Activated naive CD8-positive, alpha-beta T cell (primary cell): ENCODE data around the gene FAM3B.
"Not testable (repeated sequence)": the region's sequence is repeated elsewhere in the genome, so short reads cannot be mapped to it uniquely, and the experiment has no call there.

Experiments used
- H3K27ac Mint-ChIP-seq: one replicate; pipeline ENCODE4 v1.8.0; 2021; ENCODE audit warnings: mixed read lengths
- H3K27me3 Mint-ChIP-seq: one replicate; pipeline ENCODE4 v1.8.0; 2021; ENCODE audit warnings: mixed read lengths
- H3K36me3 Mint-ChIP-seq: one replicate; pipeline ENCODE4 v1.8.0; 2021; ENCODE audit warnings: mixed read lengths
- H3K4me1 Mint-ChIP-seq: one replicate; pipeline ENCODE4 v1.8.0; 2021; ENCODE audit warnings: low read depth, mixed read lengths
- H3K4me3 Mint-ChIP-seq: one replicate; pipeline ENCODE4 v1.8.0; 2021; ENCODE audit warnings: mild to moderate bottlenecking, mixed read lengths
- H3K9me3 Mint-ChIP-seq: one replicate; pipeline ENCODE4 v1.8.0; 2021; ENCODE audit warnings: low read depth, mixed read lengths

FAM3B gene

GRCh38 chr21:41304068-41304720 lies 12.4 kb upstream of the FAM3B start:
- H3K27ac Mint-ChIP-seq: no peak overlapping the region
- H3K36me3 Mint-ChIP-seq: peaks cover 2% of the 10 kb centered on the region
- no peak overlapping the region for H3K4me3 Mint-ChIP-seq
- H3K9me3 Mint-ChIP-seq: peaks cover 3% of the 10 kb centered on the region
- no peaks in the 10 kb centered on the region for H3K4me1 Mint-ChIP-seq
- peaks cover 3% of the 10 kb centered on the region for H3K27me3 Mint-ChIP-seq

- Mint-ChIP-seq H3K4me1 (no peaks in the 10 kb centered on the region), H3K9me3 (peaks cover 3% of the 10 kb centered on the region), H3K36me3 (peaks cover 2% of the 10 kb centered on the region), H3K27me3 (peaks cover 6% of the 10 kb centered on the region), H3K27ac (no peak overlapping the region), H3K4me3 (no peak overlapping the region)
These were observed 9.4 kb upstream of the FAM3B start for GRCh38 chr21:41307219-41307618.

GRCh38 chr21:41313285-41314164 lies 3.1 kb upstream of the FAM3B start:
- H3K36me3 Mint-ChIP-seq, H3K4me1 Mint-ChIP-seq, H3K4me3 Mint-ChIP-seq, H3K27ac Mint-ChIP-seq, H3K9me3 Mint-ChIP-seq: not testable (repeated sequence)
- H3K27me3 Mint-ChIP-seq: peaks cover 25% of the 10 kb centered on the region

- H3K36me3 Mint-ChIP-seq: no peaks in the 10 kb centered on the region
- H3K27ac Mint-ChIP-seq: no peak overlapping the region
- no peaks in the 10 kb centered on the region for H3K9me3 Mint-ChIP-seq
- peaks cover 5% of the 10 kb centered on the region for H3K4me1 Mint-ChIP-seq
- H3K4me3 Mint-ChIP-seq: no peak overlapping the region
- H3K27me3 Mint-ChIP-seq: peaks cover 23% of the 10 kb centered on the region
These were observed 875 bp upstream of the FAM3B start for GRCh38 chr21:41315726-41316125.

- H3K36me3 Mint-ChIP-seq: no peaks in the 10 kb centered on the region
- peak overlapping the region; percentile 67 for H3K4me3 Mint-ChIP-seq
- H3K9me3 Mint-ChIP-seq: no peaks in the 10 kb centered on the region
- H3K27me3 Mint-ChIP-seq: peaks cover 26% of the 10 kb centered on the region
- no peak overlapping the region for H3K27ac Mint-ChIP-seq
- H3K4me1 Mint-ChIP-seq: peaks cover 17% of the 10 kb centered on the region
These were observed 427 bp downstream of the FAM3B start for GRCh38 chr21:41317063-41317392.

GRCh38 chr21:41317458-41317857 lies 857 bp downstream of the FAM3B start:
- peaks cover 17% of the 10 kb centered on the region for H3K4me1 Mint-ChIP-seq
- H3K36me3 Mint-ChIP-seq: no peaks in the 10 kb centered on the region
- H3K27me3 Mint-ChIP-seq: peaks cover 26% of the 10 kb centered on the region
- no peak overlapping the region for H3K27ac Mint-ChIP-seq
- H3K9me3 Mint-ChIP-seq: no peaks in the 10 kb centered on the region
- H3K4me3 Mint-ChIP-seq: peak overlapping the region; percentile 67

- Mint-ChIP-seq H3K27ac (no peak overlapping the region), H3K9me3 (no peaks in the 10 kb centered on the region), H3K4me1 (peaks cover 17% of the 10 kb centered on the region), H3K4me3 (no peak overlapping the region), H3K36me3 (no peaks in the 10 kb centered on the region), H3K27me3 (peaks cover 26% of the 10 kb centered on the region)
These were observed 1.6 kb downstream of the FAM3B start for GRCh38 chr21:41318218-41318617.

GRCh38 chr21:41319273-41319672 lies 2.7 kb downstream of the FAM3B start:
- Mint-ChIP-seq H3K4me1 (peaks cover 17% of the 10 kb centered on the region), H3K27me3 (peaks cover 26% of the 10 kb centered on the region), H3K36me3 (no peaks in the 10 kb centered on the region), H3K9me3 (no peaks in the 10 kb centered on the region), H3K27ac (no peak overlapping the region), H3K4me3 (no peak overlapping the region)

- Mint-ChIP-seq H3K4me3 (no peak overlapping the region), H3K9me3 (no peaks in the 10 kb centered on the region), H3K27ac (no peak overlapping the region)
These were observed 4.8 kb downstream of the FAM3B start for GRCh38 chr21:41321211-41321907.

GRCh38 chr21:41321908-41322495 lies 5.4 kb downstream of the FAM3B start:
- Mint-ChIP-seq H3K27me3 (peaks cover 10% of the 10 kb centered on the region), H3K4me1 (peaks cover 15% of the 10 kb centered on the region), H3K9me3 (no peaks in the 10 kb centered on the region), H3K36me3 (no peaks in the 10 kb centered on the region), H3K4me3 (no peak overlapping the region), H3K27ac (no peak overlapping the region)

More at GRCh38 chr21:41321211-41321907, 4.8 kb downstream of the FAM3B start:
- Mint-ChIP-seq H3K27me3 (peaks cover 10% of the 10 kb centered on the region), H3K36me3 (no peaks in the 10 kb centered on the region), H3K4me1 (peaks cover 15% of the 10 kb centered on the region)

- H3K4me3 Mint-ChIP-seq: no peak overlapping the region
- H3K9me3 Mint-ChIP-seq: no peaks in the 10 kb centered on the region
- no peak overlapping the region for H3K27ac Mint-ChIP-seq
- peaks cover 6% of the 10 kb centered on the region for H3K27me3 Mint-ChIP-seq
- H3K4me1 Mint-ChIP-seq: peaks cover 13% of the 10 kb centered on the region
- H3K36me3 Mint-ChIP-seq: no peaks in the 10 kb centered on the region
These were observed 6.1 kb downstream of the FAM3B start for GRCh38 chr21:41322496-41323382.

GRCh38 chr21:41325138-41325912 lies 8.7 kb downstream of the FAM3B start:
- Mint-ChIP-seq H3K27ac (no peak overlapping the region), H3K9me3 (no peaks in the 10 kb centered on the region), H3K27me3 (peaks cover 3% of the 10 kb centered on the region), H3K4me3 (no peak overlapping the region), H3K4me1 (peaks cover 13% of the 10 kb centered on the region), H3K36me3 (no peaks in the 10 kb centered on the region)

GRCh38 chr21:41326414-41327080 lies 9.9 kb downstream of the FAM3B start:
- no peak overlapping the region for H3K4me3 Mint-ChIP-seq
- no peak overlapping the region for H3K27ac Mint-ChIP-seq

More at GRCh38 chr21:41326414-41327080, 9.9 kb downstream of the FAM3B start:
- Mint-ChIP-seq H3K36me3 (no peaks in the 10 kb centered on the region), H3K27me3 (peaks cover 2% of the 10 kb centered on the region), H3K4me1 (peaks cover 5% of the 10 kb centered on the region), H3K9me3 (no peaks in the 10 kb centered on the region)
